Omental fat pad (tissue), 4 donors: ENCODE results near the gene KDM4D. TPM values are rescaled to one million over a fixed set of nuclear protein-coding genes. Genes with fewer than 3 reads are reported as not detected.

Experiments used
- ATAC-seq: fragments of 150-250 bp; one replicate; pipeline ENCODE4 v1.9.1; 2016; ENCODE audit warnings: mild to moderate bottlenecking, moderate library complexity; ENCODE audit not compliant: low FRiP score
- DNase-seq: peaks from one replicate; pipeline ENCODE4 v3.0.0-alpha.2; 2019; ENCODE audit warnings: low spot score
- total RNA-seq, 4 donors: library from RNA; depleted of rRNA; stranded (reverse); fragments of >200 nt; gene quantifications; one replicate each; pipeline ENCODE4 v1.1.0, GENCODE V29; 2016
- TF ChIP-seq, protein P1 (sequence below), 3 donors: fragments of 450-650 bp; IDR thresholded peaks; one replicate each; pipeline ENCODE4 v1.5.1; 2016 to 2017; ENCODE audit warnings: antibody characterized with exemption in 3 of 3, mild to moderate bottlenecking in 3 of 3, moderate library complexity in 2 of 3

Gene KDM4D
- total RNA-seq, 4 donors from 2014 or later: 0.24 to 0.93 (median 0.69) TPM

DNA sequence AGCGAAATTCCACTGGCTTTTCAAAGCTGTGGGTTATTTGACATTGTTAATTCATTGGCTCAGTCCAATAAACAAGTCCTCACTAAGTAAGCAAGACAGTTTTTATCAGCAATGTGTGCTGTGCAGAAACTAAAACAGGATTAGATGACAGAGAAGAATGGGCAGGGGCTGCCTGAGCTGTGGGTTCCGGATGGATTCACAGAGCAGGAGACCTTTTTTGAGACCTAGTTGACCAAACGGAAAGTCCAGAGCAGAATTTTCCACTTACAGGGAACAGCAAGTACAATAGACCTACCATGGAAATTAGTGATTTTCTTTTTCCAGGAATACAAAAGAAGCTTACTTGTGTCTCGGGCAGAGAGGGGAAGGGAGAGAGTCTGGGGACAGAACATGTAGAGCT is 70.5 kb downstream of the KDM4D start:
- TF ChIP-seq, protein P1, sequence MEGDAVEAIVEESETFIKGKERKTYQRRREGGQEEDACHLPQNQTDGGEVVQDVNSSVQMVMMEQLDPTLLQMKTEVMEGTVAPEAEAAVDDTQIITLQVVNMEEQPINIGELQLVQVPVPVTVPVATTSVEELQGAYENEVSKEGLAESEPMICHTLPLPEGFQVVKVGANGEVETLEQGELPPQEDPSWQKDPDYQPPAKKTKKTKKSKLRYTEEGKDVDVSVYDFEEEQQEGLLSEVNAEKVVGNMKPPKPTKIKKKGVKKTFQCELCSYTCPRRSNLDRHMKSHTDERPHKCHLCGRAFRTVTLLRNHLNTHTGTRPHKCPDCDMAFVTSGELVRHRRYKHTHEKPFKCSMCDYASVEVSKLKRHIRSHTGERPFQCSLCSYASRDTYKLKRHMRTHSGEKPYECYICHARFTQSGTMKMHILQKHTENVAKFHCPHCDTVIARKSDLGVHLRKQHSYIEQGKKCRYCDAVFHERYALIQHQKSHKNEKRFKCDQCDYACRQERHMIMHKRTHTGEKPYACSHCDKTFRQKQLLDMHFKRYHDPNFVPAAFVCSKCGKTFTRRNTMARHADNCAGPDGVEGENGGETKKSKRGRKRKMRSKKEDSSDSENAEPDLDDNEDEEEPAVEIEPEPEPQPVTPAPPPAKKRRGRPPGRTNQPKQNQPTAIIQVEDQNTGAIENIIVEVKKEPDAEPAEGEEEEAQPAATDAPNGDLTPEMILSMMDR (IDR thresholded peaks at IDR 0.05): no peak
- ATAC-seq: no peak
- DNase-seq: no peak

DNA sequence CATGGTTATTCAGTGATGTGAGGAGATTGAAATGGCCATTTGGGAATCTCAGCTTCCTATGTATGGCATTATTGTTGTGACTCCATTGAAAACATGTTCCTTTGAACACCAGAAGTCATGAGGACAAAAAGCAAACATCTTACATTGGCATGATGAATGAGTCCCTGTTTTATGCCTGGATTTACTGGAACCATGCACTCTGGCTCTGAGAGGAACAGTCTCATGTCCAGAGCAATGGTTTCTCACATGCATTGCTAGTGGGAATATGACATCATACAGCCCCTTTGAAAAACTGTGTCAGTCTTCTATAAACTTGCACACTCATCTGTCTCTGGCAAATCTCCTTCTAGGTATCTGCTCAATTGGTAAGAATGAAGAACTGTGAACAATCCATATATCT is 72.3 kb downstream of the KDM4D start:
- DNase-seq (no peak), ATAC-seq (no peak)
- TF ChIP-seq, protein P1 (IDR thresholded peaks at IDR 0.05): no peak

Other genes with a start within 250 kb of the KDM4D start
- 10 to 100 TPM; 32.0 to 67.6 (median 56.8) TPM for gene AMOTL1, start 205.4 kb upstream of the KDM4D start, total RNA-seq
- 10 to 100 TPM; 33.0 to 51.1 (median 42.0) TPM for gene CWC15, start 153 bp upstream of the KDM4D start, total RNA-seq
- not detected for gene KDM4E, start 51.5 kb downstream of the KDM4D start, total RNA-seq
- not detected for gene KDM4F, start 75.7 kb downstream of the KDM4D start, total RNA-seq
- gene SRSF8, start 93.2 kb downstream of the KDM4D start, total RNA-seq: 10 to 100 TPM; 22.5 to 32.9 (median 25.6) TPM
- 10 to 100 TPM; 18.2 to 59.1 (median 27.3) TPM for gene ENDOD1, start 116.1 kb downstream of the KDM4D start, total RNA-seq